ENCODE results near the gene KRTAP3-3. TPM values are rescaled to one million over a fixed set of nuclear protein-coding genes. Genes with fewer than 3 reads are reported as not detected.
"Not testable (repeated sequence)": the region's sequence is repeated elsewhere in the genome, so short reads cannot be mapped to it uniquely, and the experiment has no call there.

Gene KRTAP3-3
- not detected for polyA plus RNA-seq (2012; ENCODE audit: insufficient read depth, insufficient read length, low read depth)

GRCh38 chr17:40993839-40994238 is at the start of gene KRTAP3-3:
TSS of gene KRTAP3-3 (minus strand) at chr17:40994164. CDS start at chr17:40994097, 67 bp downstream.
- no peak for TF ChIP-seq CTCF (IDR thresholded peaks at IDR 0.05; ENCODE audit: low read depth, low read length)
- Histone ChIP-seq H3K27me3 (peaks cover 28% of the 10 kb centered on the region), H3K9me3 (no peaks in the 10 kb centered on the region), H3K4me3 (ENCODE audit: low read depth, low read length) (no peak within 1 kb of the TSS), H3K36me3 (no peaks in the 10 kb centered on the region), H3K4me1 (no peaks in the 10 kb centered on the region)
- DNase-seq: no peak

- H3K4me1 ChIP-seq: no peaks in the 10 kb centered on the region
- no peak for TF ChIP-seq CTCF (IDR thresholded peaks at IDR 0.05; ENCODE audit: low read depth, low read length)
- no peak for DNase-seq
- no peaks in the 10 kb centered on the region for H3K9me3 ChIP-seq
- H3K36me3 ChIP-seq: no peaks in the 10 kb centered on the region
- peaks cover 15% of the 10 kb centered on the region for H3K27me3 ChIP-seq
- H3K4me3 ChIP-seq (ENCODE audit: low read depth, low read length): no peak overlapping the region
Measured at GRCh38 chr17:41042953-41043352, 49.0 kb upstream of the KRTAP3-3 start.

- not testable (repeated sequence) for DNase-seq, H3K9me3 ChIP-seq
Measured at GRCh38 chr17:41040783-41041571, 47.0 kb upstream of the KRTAP3-3 start, which contains the start of gene KRTAP1-1. TSS of gene KRTAP1-1 (minus strand) at chr17:41041450. CDS start at chr17:41041397, 53 bp downstream.

GRCh38 chr17:41037853-41038350 is 43.9 kb upstream of the KRTAP3-3 start:
- no peaks in the 10 kb centered on the region for H3K4me1 ChIP-seq
- no peaks in the 10 kb centered on the region for H3K9me3 ChIP-seq
- peaks cover 51% of the 10 kb centered on the region for H3K27me3 ChIP-seq
- TF ChIP-seq CTCF (IDR thresholded peaks at IDR 0.05; ENCODE audit: low read depth, low read length): no peak
- H3K4me3 ChIP-seq (ENCODE audit: low read depth, low read length): no peak overlapping the region
- no peaks in the 10 kb centered on the region for H3K36me3 ChIP-seq
- no peak for DNase-seq

More at GRCh38 chr17:41040783-41041571, 47.0 kb upstream of the KRTAP3-3 start, which contains the start of gene KRTAP1-1:
- H3K4me1 ChIP-seq; H3K36me3 ChIP-seq; H3K4me3 ChIP-seq (ENCODE audit: low read depth, low read length): not testable (repeated sequence)
- H3K27me3 ChIP-seq: peaks cover 28% of the 10 kb centered on the region

- not testable (repeated sequence) for DNase-seq; H3K36me3 ChIP-seq; H3K9me3 ChIP-seq; H3K4me1 ChIP-seq; H3K4me3 ChIP-seq (ENCODE audit: low read depth, low read length)
- peaks cover 66% of the 10 kb centered on the region for H3K27me3 ChIP-seq
Measured at GRCh38 chr17:41034346-41034935, 40.5 kb upstream of the KRTAP3-3 start, which contains the start of gene KRTAP1-3. TSS of gene KRTAP1-3 (minus strand) at chr17:41034874. CDS start at chr17:41034821, 53 bp downstream.

- no peaks in the 10 kb centered on the region for H3K9me3 ChIP-seq
- no peaks in the 10 kb centered on the region for H3K36me3 ChIP-seq
- H3K4me1 ChIP-seq: no peaks in the 10 kb centered on the region
- H3K4me3 ChIP-seq (ENCODE audit: low read depth, low read length): no peak within 1 kb of the TSS
- TF ChIP-seq CTCF (IDR thresholded peaks at IDR 0.05; ENCODE audit: low read depth, low read length): no peak
- DNase-seq: no peak
- peaks cover 71% of the 10 kb centered on the region for H3K27me3 ChIP-seq
Measured at GRCh38 chr17:41029633-41030245, 35.8 kb upstream of the KRTAP3-3 start, which contains the start of gene KRTAP1-4. TSS of gene KRTAP1-4 (minus strand) at chr17:41030195. CDS start at chr17:41030078, 117 bp downstream.
